Measurements from ENCODE around the gene SUPT5H.

Gene SUPT5H

GRCh38 chr19:39498798-39499642 lies 53.6 kb downstream of the SUPT5H start, which contains the start of gene DLL3:
DLL3 (plus strand) TSS chr19:39498947; CDS start chr19:39498975, 28 bp downstream.
- DNase-seq, result peak; percentile 49

- DNase-seq, result no peak
Measured at GRCh38 chr19:39499932-39500331, 54.5 kb downstream of the SUPT5H start.

- no peak for DNase-seq
Measured at GRCh38 chr19:39500543-39500942, 55.2 kb downstream of the SUPT5H start.

GRCh38 chr19:39501340-39501739 lies 56.0 kb downstream of the SUPT5H start:
- DNase-seq, result no peak

- DNase-seq, result no peak
Measured at GRCh38 chr19:39502640-39503417, 57.4 kb downstream of the SUPT5H start.

GRCh38 chr19:39506598-39506943 lies 61.2 kb downstream of the SUPT5H start:
- no peak for DNase-seq

- DNase-seq, result peak; percentile 23
Measured at GRCh38 chr19:39506944-39507714, 61.7 kb downstream of the SUPT5H start.

GRCh38 chr19:39507715-39508364 lies 62.5 kb downstream of the SUPT5H start:
- no peak for DNase-seq

- no peak for DNase-seq
Measured at GRCh38 chr19:39508629-39509028, 63.2 kb downstream of the SUPT5H start.

GRCh38 chr19:39509233-39509632 lies 63.9 kb downstream of the SUPT5H start:
- no peak for DNase-seq

GRCh38 chr19:39512988-39513387 lies 67.6 kb downstream of the SUPT5H start:
- DNase-seq, result no peak

- no peak for DNase-seq
Measured at GRCh38 chr19:39514840-39515550, 69.6 kb downstream of the SUPT5H start, which contains the start of gene SELENOV. SELENOV (plus strand) TSS chr19:39515139; CDS start chr19:39515213, 74 bp downstream.

GRCh38 chr19:39515551-39516191 lies 70.3 kb downstream of the SUPT5H start:
- no peak for DNase-seq

- no peak for DNase-seq
Measured at GRCh38 chr19:39516270-39516669, 70.9 kb downstream of the SUPT5H start.

GRCh38 chr19:39517432-39517831 lies 72.0 kb downstream of the SUPT5H start:
- no peak for DNase-seq

GRCh38 chr19:39518458-39518857 lies 73.1 kb downstream of the SUPT5H start:
- no peak for DNase-seq

- DNase-seq, result no peak
Measured at GRCh38 chr19:39518975-39519374, 73.6 kb downstream of the SUPT5H start.

GRCh38 chr19:39520541-39521484 lies 75.4 kb downstream of the SUPT5H start:
- DNase-seq, result no peak

GRCh38 chr19:39524495-39524894 lies 79.1 kb downstream of the SUPT5H start:
- DNase-seq, result no peak

GRCh38 chr19:39525205-39525604 lies 79.8 kb downstream of the SUPT5H start:
- DNase-seq, result no peak

Data from NCI-H2029 (cell line).